GM19468 (cell line): ENCODE results near the gene SLC17A6.

Experiments used
- ATAC-seq: cut with Tn5 transposase; IDR thresholded peaks from one replicate; pipeline ENCODE4 v1.9.1; 2021; ENCODE audit warnings: mild to moderate bottlenecking, moderate library complexity, moderate number of reproducible peaks; ENCODE audit not compliant: unreplicated experiment; ENCODE audit errors: extremely low read depth

SLC17A6 gene

DNA sequence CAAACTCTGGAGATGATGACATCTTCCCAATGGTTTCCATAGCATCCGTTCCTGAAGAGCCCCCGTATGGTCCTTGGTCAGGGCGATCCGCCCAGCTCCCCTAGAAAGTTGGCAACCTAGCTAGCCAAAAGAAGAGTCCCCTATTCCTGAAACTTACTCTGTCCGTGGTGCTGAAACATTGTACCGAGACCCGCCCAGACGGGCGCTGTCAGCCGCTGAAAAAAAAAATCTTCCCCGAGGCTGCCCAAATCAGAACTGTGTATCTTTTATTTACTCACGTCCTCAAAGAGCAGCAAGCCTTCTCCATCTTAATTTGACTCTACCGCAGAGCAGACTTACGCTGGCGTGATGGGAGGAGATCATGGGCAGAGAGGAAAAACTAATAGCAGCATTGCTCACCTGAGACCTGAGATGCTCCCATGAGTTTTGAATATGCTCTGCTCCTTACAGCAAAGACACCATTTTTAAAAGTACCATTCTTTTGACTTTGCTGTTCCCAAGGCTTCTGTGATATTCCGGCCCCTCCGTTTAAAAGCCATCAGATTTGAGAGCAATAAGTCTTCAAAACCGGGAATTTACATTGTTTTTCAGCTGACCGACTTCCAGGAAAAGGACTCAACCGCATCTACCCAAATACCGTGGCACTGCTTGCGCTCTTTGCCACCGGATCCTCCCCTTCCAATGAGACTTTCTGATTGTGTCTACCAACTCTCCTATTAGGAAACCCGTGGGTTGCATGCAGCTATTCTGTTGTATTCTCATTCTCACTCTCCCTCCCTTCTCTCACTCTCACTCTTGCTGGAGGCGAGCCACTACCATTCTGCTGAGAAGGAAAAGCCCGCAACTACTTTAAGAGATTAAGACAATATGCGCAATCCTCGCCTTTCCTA is at the start of gene SLC17A6:
SLC17A6 (plus strand) TSS at position 786 of the 890 bp plus-strand sequence. CDS start 153 bp downstream, outside the sequence.
- ATAC-seq = no peak

DNA sequence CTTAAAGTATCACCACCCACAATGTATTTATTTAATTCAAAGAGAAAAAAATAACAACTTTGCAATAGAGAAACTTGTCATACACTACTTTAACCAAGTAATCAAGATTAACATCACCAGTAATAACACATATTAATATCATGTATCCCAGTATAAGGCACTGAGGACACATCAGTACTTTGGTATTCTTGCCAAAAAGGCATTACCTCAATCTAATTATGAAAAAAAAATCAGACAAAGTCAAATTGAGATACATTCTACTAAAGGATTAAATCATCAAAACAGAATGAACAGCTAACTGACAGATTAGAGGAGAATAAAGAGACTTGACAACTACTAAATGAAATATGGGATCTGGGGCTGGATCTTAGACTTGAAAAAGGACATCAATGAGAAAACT is 35.8 kb upstream of the SLC17A6 start:
- no peak for ATAC-seq

- no peak for ATAC-seq
Measured at GRCh38 chr11:22304337-22304961, 33.7 kb upstream of the SLC17A6 start.

DNA sequence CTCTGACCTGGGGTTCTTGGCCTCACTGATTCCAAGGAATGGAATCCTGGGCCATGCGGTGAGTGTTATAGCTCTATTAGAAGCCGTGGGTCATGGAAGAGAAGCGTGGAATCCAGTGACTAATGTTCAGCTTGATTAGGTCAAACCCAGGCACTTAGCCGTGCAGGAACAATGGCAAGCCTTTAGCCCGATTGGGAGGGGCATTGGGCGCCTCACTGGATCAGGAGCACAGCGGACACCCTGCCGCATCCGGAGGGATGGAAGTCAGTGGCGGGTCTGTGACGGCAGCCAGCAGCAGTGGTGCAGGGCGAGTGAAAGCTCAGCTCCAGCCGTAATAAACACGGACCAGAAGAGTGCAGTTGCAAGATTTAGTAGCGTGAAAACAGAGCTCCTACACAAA is 20.5 kb upstream of the SLC17A6 start:
- ATAC-seq = no peak

- ATAC-seq = no peak
Measured at GRCh38 chr11:22331771-22332170, 6.4 kb upstream of the SLC17A6 start.

- ATAC-seq = no peak
Measured at GRCh38 chr11:22336587-22336986, 1.6 kb upstream of the SLC17A6 start.

DNA sequence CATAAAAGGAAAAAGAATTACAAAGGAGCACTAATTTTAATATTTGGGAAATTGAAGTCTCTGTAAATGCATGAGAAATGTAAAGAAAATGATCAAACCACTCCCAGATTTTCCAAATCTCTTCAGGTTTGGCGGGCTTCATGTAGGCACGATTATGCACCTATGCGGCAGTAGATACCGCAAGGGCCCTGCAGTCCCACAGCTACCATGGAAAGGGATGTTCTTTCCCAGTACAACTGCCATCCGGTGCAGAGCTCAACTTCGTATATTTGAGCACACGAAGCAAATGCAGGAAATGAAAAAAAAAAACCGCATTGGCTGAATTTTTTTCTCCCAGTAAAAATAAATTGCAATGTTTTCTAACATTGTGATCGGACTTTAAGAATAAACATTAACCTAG is 1.4 kb downstream of the SLC17A6 start:
- ATAC-seq = no peak

GRCh38 chr11:22340235-22340634 is 2.1 kb downstream of the SLC17A6 start:
- no peak for ATAC-seq

- no peak for ATAC-seq
Measured at GRCh38 chr11:22340701-22341587, 2.8 kb downstream of the SLC17A6 start.

- ATAC-seq = no peak
Measured at GRCh38 chr11:22341588-22341931, 3.4 kb downstream of the SLC17A6 start.

- no peak for ATAC-seq
Measured at GRCh38 chr11:22342211-22343031, 4.2 kb downstream of the SLC17A6 start.

DNA sequence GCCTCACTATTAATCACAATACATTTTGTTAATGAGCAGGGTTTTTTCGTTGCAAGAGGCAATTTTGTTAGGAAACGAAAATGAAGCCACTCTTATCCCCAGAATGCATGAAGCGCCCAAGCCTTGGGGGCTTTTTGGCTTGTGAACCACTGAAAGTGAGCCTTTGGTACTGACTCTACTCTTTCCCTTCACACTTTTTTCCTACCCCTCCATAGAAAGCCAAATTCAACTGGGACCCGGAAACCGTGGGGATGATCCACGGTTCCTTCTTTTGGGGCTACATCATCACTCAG is 4.8 kb downstream of the SLC17A6 start:
- ATAC-seq = no peak

DNA sequence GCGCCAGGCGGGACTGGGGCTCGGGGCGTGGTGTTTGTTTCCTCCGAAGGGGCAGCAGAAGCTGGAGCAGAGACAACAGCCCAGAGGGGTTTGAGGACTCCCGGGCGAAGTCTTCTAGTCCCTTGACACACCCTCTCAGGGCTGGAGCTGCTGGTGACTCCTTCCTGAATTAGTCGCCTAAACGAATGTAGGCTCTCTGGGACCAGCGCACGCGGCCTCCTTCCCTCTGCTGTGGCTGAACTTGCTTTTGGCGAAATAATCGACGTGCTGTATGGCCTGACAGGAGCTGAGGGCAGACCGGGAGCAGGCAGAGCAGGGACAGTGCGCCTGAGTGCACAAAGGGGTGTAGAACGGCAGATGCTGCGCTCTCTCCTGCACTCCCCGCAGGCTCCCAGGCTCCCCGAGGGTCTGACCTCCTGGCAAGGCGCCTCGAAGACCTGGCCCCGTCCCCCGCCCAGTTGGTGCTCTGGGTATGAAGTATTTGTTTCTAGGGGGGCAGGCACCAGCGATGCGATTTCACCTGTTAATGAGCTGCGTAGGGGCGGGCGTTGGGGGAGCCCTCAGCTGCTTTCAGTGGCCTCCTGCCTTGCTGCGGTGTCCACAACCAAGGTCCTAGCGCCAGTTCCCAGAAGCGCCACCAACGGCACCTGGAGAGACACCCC is 5.3 kb downstream of the SLC17A6 start:
- no peak for ATAC-seq

GRCh38 chr11:22344081-22344480 is 5.9 kb downstream of the SLC17A6 start:
- no peak for ATAC-seq

DNA sequence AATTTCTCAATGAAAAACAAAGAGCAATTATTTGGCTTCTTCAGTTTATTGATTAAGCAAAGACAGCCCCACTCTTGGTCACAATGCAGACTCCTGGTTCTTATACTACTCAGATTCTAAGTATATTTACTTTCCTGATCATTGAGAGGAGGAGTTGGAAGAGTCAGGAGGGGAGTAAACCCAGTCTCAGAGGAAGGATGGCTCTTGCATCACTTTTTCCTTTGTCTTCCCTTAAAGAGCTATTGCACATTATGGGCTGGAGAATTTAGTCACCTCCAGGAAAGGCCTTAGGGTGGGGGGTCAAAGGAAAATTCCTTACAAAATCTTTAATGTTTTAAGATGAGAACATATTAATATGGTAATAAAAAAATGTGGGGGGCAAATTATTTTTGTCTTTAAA is 8.1 kb downstream of the SLC17A6 start:
- ATAC-seq = no peak

GRCh38 chr11:22347857-22348487 is 9.8 kb downstream of the SLC17A6 start:
- no peak for ATAC-seq

DNA sequence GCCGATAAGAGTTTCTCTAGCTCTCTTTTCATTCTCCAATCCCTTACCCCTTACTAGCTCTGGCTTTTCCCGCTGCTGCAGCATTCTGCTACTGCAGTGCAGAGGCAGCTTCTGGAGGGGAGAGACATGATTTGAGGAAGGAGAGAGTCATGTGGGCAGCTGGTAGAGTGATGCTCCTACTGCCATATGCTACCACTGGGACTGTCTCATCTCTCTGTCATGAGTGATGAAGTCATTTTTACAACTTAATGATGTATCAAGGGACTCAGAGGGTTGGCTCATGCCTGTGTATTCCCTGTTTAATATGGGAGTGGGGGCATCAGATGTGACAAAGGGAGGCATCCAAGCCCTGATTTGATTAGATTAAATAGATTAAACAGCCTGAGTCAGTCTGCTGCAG is 11.3 kb downstream of the SLC17A6 start:
- no peak for ATAC-seq

- no peak for ATAC-seq
Measured at GRCh38 chr11:22359295-22359694, 21.1 kb downstream of the SLC17A6 start.

- no peak for ATAC-seq
Measured at GRCh38 chr11:22371160-22371559, 33.0 kb downstream of the SLC17A6 start.
